A673 (cell line): Measurements from ENCODE around the gene CHCHD3. TPM values are rescaled to one million over a fixed set of nuclear protein-coding genes. Genes with fewer than 3 reads are reported as not detected.

Experiments
- BruUV-seq: library from RNA; stranded (reverse); fragments of 400-500 nt; replicated peaks from 2 replicates; lab custom pipeline; 2021; lab: Mats Ljungman, UMichigan
- CTCF ChIA-PET: fragments of 300-600 bp; sonication (Branson Sonifier 250); formaldehyde crosslinking; loops from one replicate; lab custom pipeline; 2022; ENCODE audit warnings: antibody characterized with exemption; lab: Charles Lee
- POLR2A ChIA-PET: fragments of 300-600 bp; sonication (Branson Sonifier 250); formaldehyde crosslinking; loops from one replicate; lab custom pipeline; 2022; ENCODE audit warnings: antibody characterized with exemption; ENCODE audit not compliant: low non-redundant PET; lab: Charles Lee
- DNase-seq: peaks from one replicate; pipeline ENCODE4 v3.0.0-alpha.2; 2015; ENCODE audit warnings: low spot score
- H3K27ac ChIP-seq: fragments of 200-600 bp; sonication (generic); 2 replicates; pipeline ENCODE4 v1.5.1; 2016; ENCODE audit warnings: mixed run types, low read depth, mild to moderate bottlenecking, mixed read lengths, antibody characterized with exemption, low read length; ENCODE audit not compliant: poor library complexity, severe bottlenecking
- H3K27me3 ChIP-seq: fragments of 200-600 bp; sonication (generic); replicated peaks from 2 replicates; pipeline ENCODE4 v1.6.1; 2017; ENCODE audit warnings: mixed run types, low read depth, mild to moderate bottlenecking, mixed read lengths, antibody characterized with exemption, low read length; ENCODE audit not compliant: insufficient read depth, poor library complexity
- H3K36me3 ChIP-seq: fragments of 200-600 bp; sonication (generic); 2 replicates; pipeline ENCODE4 v1.6.1; 2016; ENCODE audit warnings: mixed run types, mild to moderate bottlenecking, mixed read lengths, antibody characterized with exemption, low read length; ENCODE audit not compliant: insufficient read depth, poor library complexity, severe bottlenecking
- H3K4me1 ChIP-seq: fragments of 200-600 bp; sonication (generic); 2 replicates; pipeline ENCODE4 v1.6.1; 2017; ENCODE audit warnings: mixed run types, mild to moderate bottlenecking, mixed read lengths, antibody characterized with exemption, low read length; ENCODE audit not compliant: insufficient read depth, poor library complexity, severe bottlenecking
- H3K4me3 ChIP-seq: fragments of 200-600 bp; sonication (generic); 2 replicates; pipeline ENCODE4 v1.5.1; 2016; ENCODE audit warnings: low read depth, mixed run types, mild to moderate bottlenecking, mixed read lengths, low read length; ENCODE audit not compliant: poor library complexity, severe bottlenecking
- H3K9me3 ChIP-seq: fragments of 200-600 bp; sonication (generic); 2 replicates; pipeline ENCODE4 v1.6.1; 2016; ENCODE audit warnings: mixed run types, low read depth, mild to moderate bottlenecking, mixed read lengths, antibody characterized with exemption, low read length; ENCODE audit not compliant: poor library complexity, severe bottlenecking
- CTCF ChIP-seq: fragments of 300-800, 200-600 bp; sonication (generic); conservative IDR thresholded peaks from 2 replicates; pipeline ENCODE4 v1.5.1; 2017; ENCODE audit warnings: low read depth, mild to moderate bottlenecking, antibody characterized with exemption, low read length, moderate library complexity, mixed read lengths
- EZH2 ChIP-seq: fragments of 200-600 bp; sonication (generic); IDR thresholded peaks from 2 replicates; pipeline ENCODE4 v1.6.1; 2017; ENCODE audit warnings: borderline replicate concordance, low read depth, mild to moderate bottlenecking, mixed read lengths, antibody characterized with exemption, low read length; ENCODE audit not compliant: poor library complexity, severe bottlenecking
- intact Hi-C: fragments of 100-400 bp; cut with micrococcal nuclease; formaldehyde crosslinking; loops from one replicate; pipeline ENCODE4 v1.10.0; 2022; ENCODE audit not compliant: unreplicated experiment
- total RNA-seq: library from RNA; stranded (reverse); gene quantifications from 2 replicates; pipeline ENCODE4 v1.2.3, GENCODE V29; 2021

The CHCHD3 gene
- total RNA-seq, 1 experiment from 2014 or later, result 128 TPM

GRCh38 chr7:132771301-132771730 is 310.6 kb downstream of the CHCHD3 start:
- no peak overlapping the region for H3K27ac ChIP-seq
- ChIA-PET CTCF (no interaction called here), POLR2A (no interaction called here)
- peaks cover 9% of the 10 kb centered on the region for H3K9me3 ChIP-seq
- no peak for DNase-seq
- intact Hi-C loops, result no loop called here
- BruUV-seq, result no TSS peak
- peaks cover 5% of the 10 kb centered on the region for H3K4me1 ChIP-seq
- no peaks in the 10 kb centered on the region for H3K36me3 ChIP-seq
- TF ChIP-seq EZH2 (no peak), CTCF (no peak)
- H3K27me3 ChIP-seq, result no peaks in the 10 kb centered on the region
- H3K4me3 ChIP-seq, result no peak overlapping the region

- Histone ChIP-seq H3K4me3 (no peak overlapping the region), H3K27ac (no peak overlapping the region), H3K36me3 (no peaks in the 10 kb centered on the region), H3K9me3 (peaks cover 9% of the 10 kb centered on the region), H3K27me3 (no peaks in the 10 kb centered on the region), H3K4me1 (peaks cover 5% of the 10 kb centered on the region)
- TF ChIP-seq EZH2 (no peak), CTCF (no peak)
- POLR2A ChIA-PET, result no interaction called here
- intact Hi-C loops, result no loop called here
- no TSS peak for BruUV-seq
- DNase-seq, result no peak
- CTCF ChIA-PET, result no interaction called here
Measured at GRCh38 chr7:132770055-132770454, 311.8 kb downstream of the CHCHD3 start.

GRCh38 chr7:132769280-132769679 is 312.6 kb downstream of the CHCHD3 start:
- BruUV-seq, result no TSS peak
- Histone ChIP-seq H3K27ac (no peak overlapping the region), H3K4me1 (peaks cover 5% of the 10 kb centered on the region), H3K27me3 (no peaks in the 10 kb centered on the region), H3K36me3 (no peaks in the 10 kb centered on the region), H3K4me3 (no peak overlapping the region), H3K9me3 (peaks cover 9% of the 10 kb centered on the region)
- ChIA-PET POLR2A (no interaction called here), CTCF (no interaction called here)
- no peak for DNase-seq
- intact Hi-C loops, result no loop called here
- no peak for TF ChIP-seq EZH2
- TF ChIP-seq CTCF, result no peak
